Loucy (cell line): ENCODE data around the gene PARVG.

Experiments
- H2AFZ ChIP-seq: fragments of 200-600 bp; sonication (generic); 2 replicates; pipeline ENCODE4 v1.6.0; 2016; ENCODE audit warnings: antibody characterized with exemption, mild to moderate bottlenecking, low read length, moderate library complexity
- H3F3A ChIP-seq: fragments of 200-600 bp; 2 replicates; pipeline ENCODE4 v1.6.0; 2016; ENCODE audit warnings: antibody characterized with exemption, low read depth, mild to moderate bottlenecking
- H3K27me3 ChIP-seq: fragments of 200-600 bp; sonication (generic); 2 replicates; pipeline ENCODE4 v1.6.1; 2014; ENCODE audit warnings: low read length, mild to moderate bottlenecking; ENCODE audit not compliant: insufficient read depth, poor library complexity, severe bottlenecking
- H3K36me3 ChIP-seq: fragments of 200-600 bp; sonication (generic); 2 replicates; pipeline ENCODE4 v1.6.1; 2016; ENCODE audit warnings: low read length; ENCODE audit not compliant: insufficient read depth
- H3K4me1 ChIP-seq: fragments of 200-600 bp; sonication (generic); 2 replicates; pipeline ENCODE4 v1.5.1; 2014; ENCODE audit warnings: low read length, mild to moderate bottlenecking; ENCODE audit not compliant: insufficient read depth, poor library complexity, severe bottlenecking
- H3K4me2 ChIP-seq: fragments of 200-600 bp; sonication (generic); 2 replicates; pipeline ENCODE4 v1.6.0; 2014; ENCODE audit warnings: antibody characterized with exemption, low read length, low read depth, mild to moderate bottlenecking; ENCODE audit not compliant: poor library complexity, severe bottlenecking
- H3K4me3 ChIP-seq: fragments of 200-600 bp; sonication (generic); 2 replicates; pipeline ENCODE4 v1.5.1; 2014; ENCODE audit warnings: low read length, mild to moderate bottlenecking, mixed read lengths; ENCODE audit not compliant: poor library complexity, severe bottlenecking
- H3K79me2 ChIP-seq: fragments of 200-600 bp; sonication (generic); 2 replicates; pipeline ENCODE4 v1.6.1; 2014; ENCODE audit warnings: low read length; ENCODE audit not compliant: insufficient read depth
- H3K9ac ChIP-seq: fragments of 200-600 bp; sonication (generic); 2 replicates; pipeline ENCODE4 v1.6.0; 2014; ENCODE audit warnings: mild to moderate bottlenecking, low read depth, low read length, moderate library complexity; ENCODE audit not compliant: poor library complexity, severe bottlenecking
- H3K9me2 ChIP-seq: fragments of 200-600 bp; sonication (generic); replicated peaks from 2 replicates; pipeline ENCODE4 v1.6.1; 2016; ENCODE audit warnings: low read depth, low read length, mixed read lengths
- H3K9me3 ChIP-seq: fragments of 200-600 bp; sonication (generic); 2 replicates; pipeline ENCODE4 v1.6.1; 2014; ENCODE audit warnings: mild to moderate bottlenecking, antibody characterized with exemption, low read length, low read depth; ENCODE audit not compliant: insufficient read depth
- H4K20me1 ChIP-seq: fragments of 200-600 bp; sonication (generic); 2 replicates; pipeline ENCODE4 v1.6.0; 2014; ENCODE audit warnings: antibody characterized with exemption, low read length, mild to moderate bottlenecking; ENCODE audit not compliant: insufficient read depth, poor library complexity, severe bottlenecking
- CTCF ChIP-seq: fragments of 200-600 bp; sonication (generic); conservative IDR thresholded peaks from 2 replicates; pipeline ENCODE4 v1.5.1; 2014; ENCODE audit warnings: mild to moderate bottlenecking, antibody characterized with exemption, low read length
- EZH2phosphoT487 ChIP-seq: fragments of 200-600 bp; IDR thresholded peaks from 2 replicates; pipeline ENCODE4 v1.6.1; 2018; ENCODE audit warnings: antibody characterized with exemption, mild to moderate bottlenecking, moderate library complexity, borderline replicate concordance

The PARVG gene

GRCh38 chr22:44186737-44187136 lies 6.0 kb downstream of the PARVG start:
- H3K27me3 ChIP-seq, result no peaks in the 10 kb centered on the region
- TF ChIP-seq CTCF (no peak), EZH2phosphoT487 (no peak)
- H3K4me2 ChIP-seq, result no peak overlapping the region
- no peaks in the 10 kb centered on the region for H3K9me2 ChIP-seq
- peaks cover 35% of the 10 kb centered on the region for H3K79me2 ChIP-seq
- H4K20me1 ChIP-seq, result peaks cover 18% of the 10 kb centered on the region
- no peak overlapping the region for H2AFZ ChIP-seq
- no peaks in the 10 kb centered on the region; the same call in 1 of the 2 replicates for H3F3A ChIP-seq
- peaks cover 31% of the 10 kb centered on the region for H3K4me1 ChIP-seq
- H3K9me3 ChIP-seq, result no peaks in the 10 kb centered on the region
- no peak overlapping the region for H3K9ac ChIP-seq
- no peak overlapping the region for H3K4me3 ChIP-seq
- H3K36me3 ChIP-seq, result peaks cover 12% of the 10 kb centered on the region; the same call in 1 of the 2 replicates

- Histone ChIP-seq H3K9ac (no peak overlapping the region), H3K4me1 (peaks cover 37% of the 10 kb centered on the region), H3K9me2 (no peaks in the 10 kb centered on the region), H3K79me2 (peaks cover 25% of the 10 kb centered on the region), H4K20me1 (peaks cover 17% of the 10 kb centered on the region), H3K4me3 (no peak overlapping the region), H3K36me3 (peaks cover 12% of the 10 kb centered on the region; the same call in 1 of the 2 replicates), H3K27me3 (no peaks in the 10 kb centered on the region), H3K9me3 (no peaks in the 10 kb centered on the region), H2AFZ (no peak overlapping the region), H3F3A (no peaks in the 10 kb centered on the region; the same call in 1 of the 2 replicates), H3K4me2 (no peak overlapping the region)
- TF ChIP-seq CTCF, result no peak
Observed at GRCh38 chr22:44187652-44188230, 7.0 kb downstream of the PARVG start.

GRCh38 chr22:44188316-44188715 lies 7.6 kb downstream of the PARVG start:
- no peaks in the 10 kb centered on the region; the same call in 1 of the 2 replicates for H3F3A ChIP-seq
- peaks cover 12% of the 10 kb centered on the region; the same call in 1 of the 2 replicates for H3K36me3 ChIP-seq
- peaks cover 11% of the 10 kb centered on the region for H4K20me1 ChIP-seq
- H3K79me2 ChIP-seq, result peaks cover 19% of the 10 kb centered on the region
- no peak for TF ChIP-seq EZH2phosphoT487
- TF ChIP-seq CTCF, result no peak
- H3K9ac ChIP-seq, result no peak overlapping the region
- no peak overlapping the region for H3K4me2 ChIP-seq
- H3K27me3 ChIP-seq, result no peaks in the 10 kb centered on the region
- H3K4me1 ChIP-seq, result peaks cover 38% of the 10 kb centered on the region
- H3K4me3 ChIP-seq, result no peak overlapping the region
- H3K9me3 ChIP-seq, result no peaks in the 10 kb centered on the region
- H3K9me2 ChIP-seq, result no peaks in the 10 kb centered on the region
- H2AFZ ChIP-seq, result no peak overlapping the region
